HAP-1 (cell line): Measurements from ENCODE around the gene C12orf57.
"Not testable (repeated sequence)": the region's sequence is repeated elsewhere in the genome, so short reads cannot be mapped to it uniquely, and the experiment has no call there.

Experiments
- DNase-seq, 2 experiments: peaks; one replicate each; pipeline ENCODE4 v3.0.0-alpha.2; 2016 to 2020; ENCODE audit warnings: low spot score in 2 of 2
- H3K27me3 ChIP-seq: fragments of 250-450 bp; sonication (Bioruptor Pico); 2 replicates; pipeline ENCODE4 v1.5.1; 2020; ENCODE audit warnings: low read depth, mild to moderate bottlenecking, moderate library complexity
- H3K36me3 ChIP-seq: fragments of 250-450 bp; sonication (Bioruptor Pico); replicated peaks from 2 replicates; pipeline ENCODE4 v1.5.1; 2020; ENCODE audit warnings: mild to moderate bottlenecking
- H3K4me1 ChIP-seq: fragments of 250-450 bp; sonication (Bioruptor Pico); 2 replicates; pipeline ENCODE4 v1.5.1; 2020; ENCODE audit warnings: mild to moderate bottlenecking
- H3K4me3 ChIP-seq: fragments of 250-450 bp; sonication (Bioruptor Pico); 2 replicates; pipeline ENCODE4 v1.5.1; 2020; ENCODE audit warnings: mild to moderate bottlenecking, moderate library complexity
- H3K9me3 ChIP-seq: fragments of 250-450 bp; sonication (Bioruptor Pico); 2 replicates; pipeline ENCODE4 v1.5.1; 2020; ENCODE audit warnings: mild to moderate bottlenecking, moderate library complexity
- in situ Hi-C: fragments of 300-500 bp; cut with MboI; formaldehyde crosslinking; loops from 3 replicates; pipeline ENCODE4 v1.14.3; 2020; ENCODE audit warnings: low sequenced_read_pairs, inconsistent platforms, mixed read lengths

The C12orf57 gene

GRCh38 chr12:6943722-6944380 lies at the start of gene C12orf57, which contains the start of gene RNU7-1:
TSS of gene C12orf57 (plus strand) at chr12:6944022. CDS start at chr12:6944122, 100 bp downstream.
TSS of gene RNU7-1 (plus strand) at chr12:6943816.
- peaks cover 27% of the 10 kb centered on the region for H3K36me3 ChIP-seq
- peak; percentile 92 to 95 for DNase-seq
- H3K9me3 ChIP-seq = no peaks in the 10 kb centered on the region
- H3K4me3 ChIP-seq = peak within 1 kb of the TSS; percentile 50
- H3K4me1 ChIP-seq = peaks cover 16% of the 10 kb centered on the region
- in situ Hi-C loops = loop anchor here (5.0 to 10.0 kb wide), 2 partner anchors 77 to 171 kb away; partner anchors contain the start of gene TPI1
- H3K27me3 ChIP-seq = no peaks in the 10 kb centered on the region

GRCh38 chr12:6894321-6894720 lies 49.5 kb upstream of the C12orf57 start:
- H3K4me1 ChIP-seq = peaks cover 16% of the 10 kb centered on the region
- no peaks in the 10 kb centered on the region for H3K27me3 ChIP-seq
- H3K9me3 ChIP-seq = no peaks in the 10 kb centered on the region
- H3K4me3 ChIP-seq = no peak overlapping the region
- no peak for DNase-seq
- no peaks in the 10 kb centered on the region; the same call in 1 of the 2 replicates for H3K36me3 ChIP-seq
- in situ Hi-C loops = no loop called here

GRCh38 chr12:6896846-6897435 lies 46.9 kb upstream of the C12orf57 start:
- Histone ChIP-seq H3K9me3 (no peaks in the 10 kb centered on the region), H3K36me3 (no peaks in the 10 kb centered on the region; the same call in 1 of the 2 replicates), H3K4me1 (peaks cover 2% of the 10 kb centered on the region; the same call in 1 of the 2 replicates), H3K27me3 (no peaks in the 10 kb centered on the region), H3K4me3 (no peak overlapping the region)
- no peak for DNase-seq
- in situ Hi-C loops = no loop called here

- DNase-seq = no peak
- Histone ChIP-seq H3K4me3 (no peak overlapping the region), H3K27me3 (no peaks in the 10 kb centered on the region), H3K9me3 (no peaks in the 10 kb centered on the region), H3K36me3 (no peaks in the 10 kb centered on the region), H3K4me1 (peaks cover 11% of the 10 kb centered on the region)
- in situ Hi-C loops = no loop called here
Observed at GRCh38 chr12:6899427-6899826, 44.4 kb upstream of the C12orf57 start.

GRCh38 chr12:6899837-6900519 lies 43.8 kb upstream of the C12orf57 start:
- Histone ChIP-seq H3K4me3 (no peak overlapping the region), H3K9me3 (no peaks in the 10 kb centered on the region), H3K27me3 (no peaks in the 10 kb centered on the region), H3K4me1 (peaks cover 12% of the 10 kb centered on the region), H3K36me3 (no peaks in the 10 kb centered on the region)
- DNase-seq = peak in 1 of 2 experiments; percentile 63
- in situ Hi-C loops = no loop called here

- peaks cover 14% of the 10 kb centered on the region for H3K4me1 ChIP-seq
- H3K4me3 ChIP-seq = no peak overlapping the region
- no peaks in the 10 kb centered on the region for H3K36me3 ChIP-seq
- no peaks in the 10 kb centered on the region for H3K27me3 ChIP-seq
- no peaks in the 10 kb centered on the region for H3K9me3 ChIP-seq
- no peak for DNase-seq
- in situ Hi-C loops = no loop called here
Observed at GRCh38 chr12:6902448-6902847, 41.4 kb upstream of the C12orf57 start.

GRCh38 chr12:6903722-6904121 lies 40.1 kb upstream of the C12orf57 start:
- H3K4me3 ChIP-seq = no peak overlapping the region
- no peaks in the 10 kb centered on the region for H3K9me3 ChIP-seq
- H3K4me1 ChIP-seq = peaks cover 14% of the 10 kb centered on the region
- H3K27me3 ChIP-seq = no peaks in the 10 kb centered on the region
- no peaks in the 10 kb centered on the region for H3K36me3 ChIP-seq
- DNase-seq = no peak
- in situ Hi-C loops = no loop called here

GRCh38 chr12:6904280-6905276 lies 39.2 kb upstream of the C12orf57 start, which contains the start of gene LRRC23:
TSS of gene LRRC23 (plus strand) at chr12:6904822. CDS start at chr12:6905634, 812 bp downstream.
- Histone ChIP-seq H3K36me3 (no peaks in the 10 kb centered on the region), H3K27me3 (no peaks in the 10 kb centered on the region), H3K4me3 (peak within 1 kb of the TSS; percentile 34), H3K4me1 (peaks cover 14% of the 10 kb centered on the region), H3K9me3 (no peaks in the 10 kb centered on the region)
- peak; percentile 96 to 99 for DNase-seq
- in situ Hi-C loops = no loop called here

- Histone ChIP-seq H3K4me1 (peaks cover 14% of the 10 kb centered on the region), H3K4me3 (no peak overlapping the region), H3K36me3 (no peaks in the 10 kb centered on the region), H3K9me3 (no peaks in the 10 kb centered on the region), H3K27me3 (no peaks in the 10 kb centered on the region)
- no peak for DNase-seq
- in situ Hi-C loops = no loop called here
Observed at GRCh38 chr12:6905414-6906040, 38.3 kb upstream of the C12orf57 start.

- H3K9me3 ChIP-seq, DNase-seq, H3K36me3 ChIP-seq, H3K27me3 ChIP-seq, H3K4me3 ChIP-seq, in situ Hi-C loops: not testable (repeated sequence)
- H3K4me1 ChIP-seq = peaks cover 14% of the 10 kb centered on the region
Observed at GRCh38 chr12:6908141-6908540, 35.7 kb upstream of the C12orf57 start.

GRCh38 chr12:6909421-6910145 lies 34.2 kb upstream of the C12orf57 start:
- in situ Hi-C loops = no loop called here
- Histone ChIP-seq H3K27me3 (no peaks in the 10 kb centered on the region), H3K4me1 (peaks cover 9% of the 10 kb centered on the region), H3K9me3 (no peaks in the 10 kb centered on the region), H3K36me3 (no peaks in the 10 kb centered on the region), H3K4me3 (no peak overlapping the region)
- no peak for DNase-seq

- Histone ChIP-seq H3K4me3 (no peak overlapping the region), H3K4me1 (peaks cover 11% of the 10 kb centered on the region), H3K27me3 (no peaks in the 10 kb centered on the region), H3K36me3 (peaks cover 17% of the 10 kb centered on the region), H3K9me3 (no peaks in the 10 kb centered on the region)
- DNase-seq = no peak
- in situ Hi-C loops = no loop called here
Observed at GRCh38 chr12:6912164-6912935, 31.5 kb upstream of the C12orf57 start.
